ENCODE data around the gene GNB1L. TPM values are rescaled to one million over a fixed set of nuclear protein-coding genes. Genes with fewer than 3 reads are reported as not detected.

The GNB1L gene
- total and polyA plus RNA-seq, 4 donors, result 4.5 to 9.3 (median 6.7) TPM

- no peak overlapping the region for H3K9ac ChIP-seq (ENCODE audit: insufficient read depth in 1 of 2, low read length in 2 of 2)
- TF ChIP-seq CTCF (IDR thresholded peaks at IDR 0.05; ENCODE audit: control extremely low read depth, extremely low read depth), result no peak
- no peaks in the 10 kb centered on the region for H3K9me3 ChIP-seq (ENCODE audit: control insufficient read depth in 4 of 4, insufficient read depth in 3 of 4, low read length in 3 of 4)
- no peak for DNase-seq
- 92 to 95% methylated on average over 14 of the region's 14 CpGs for WGBS, 2 donors
- no peak for ATAC-seq (ENCODE audit: insufficient read depth, low FRiP score)
- no peak overlapping the region for H3K27ac ChIP-seq (ENCODE audit: low read depth in 1 of 2, low read length in 1 of 2)
- H3K4me1 ChIP-seq (ENCODE audit: control insufficient read depth in 5 of 5, insufficient read depth in 5 of 5, low read length in 5 of 5), result peaks cover 0 to 9% (median 0%) of the 10 kb centered on the region in 5 donors
- H3K36me3 ChIP-seq (ENCODE audit: control insufficient read depth in 4 of 4, insufficient read depth in 4 of 4, low read length in 4 of 4), result no peaks in the 10 kb centered on the region
- H3K4me3 ChIP-seq, result no peak overlapping the region
- peaks cover 3 to 40% (median 26%) of the 10 kb centered on the region in 3 donors for H3K27me3 ChIP-seq (ENCODE audit: control insufficient read depth in 3 of 3, insufficient read depth in 3 of 3, low read length in 2 of 3)
Measured at GRCh38 chr22:19751497-19752245, 103.0 kb downstream of the GNB1L start.

- H3K36me3 ChIP-seq (ENCODE audit: control insufficient read depth in 4 of 4, insufficient read depth in 4 of 4, low read length in 4 of 4), result no peaks in the 10 kb centered on the region
- TF ChIP-seq CTCF (IDR thresholded peaks at IDR 0.05; ENCODE audit: control extremely low read depth, extremely low read depth), result no peak
- peaks cover 0 to 9% (median 3%) of the 10 kb centered on the region in 5 donors for H3K4me1 ChIP-seq (ENCODE audit: control insufficient read depth in 5 of 5, insufficient read depth in 5 of 5, low read length in 5 of 5)
- no peaks in the 10 kb centered on the region for H3K9me3 ChIP-seq (ENCODE audit: control insufficient read depth in 4 of 4, insufficient read depth in 3 of 4, low read length in 3 of 4)
- ATAC-seq (ENCODE audit: insufficient read depth, low FRiP score), result no peak
- 71 to 78% methylated on average over 22 to 27 of the region's 27 CpGs for WGBS, 2 donors
- no peak overlapping the region for H3K4me3 ChIP-seq
- H3K27ac ChIP-seq (ENCODE audit: low read depth in 1 of 2, low read length in 1 of 2), result no peak overlapping the region
- DNase-seq, result peak; percentile 48 to 62 (median 55)
- no peak overlapping the region for H3K9ac ChIP-seq (ENCODE audit: insufficient read depth in 1 of 2, low read length in 2 of 2)
- H3K27me3 ChIP-seq (ENCODE audit: control insufficient read depth in 3 of 3, insufficient read depth in 3 of 3, low read length in 2 of 3), result peaks cover 3 to 32% (median 20%) of the 10 kb centered on the region in 3 donors
Measured at GRCh38 chr22:19750507-19751490, 103.9 kb downstream of the GNB1L start.

- peaks cover 0 to 10% (median 0%) of the 10 kb centered on the region in 5 donors for H3K4me1 ChIP-seq (ENCODE audit: control insufficient read depth in 5 of 5, insufficient read depth in 5 of 5, low read length in 5 of 5)
- H3K27ac ChIP-seq (ENCODE audit: low read depth in 1 of 2, low read length in 1 of 2), result no peak overlapping the region
- H3K27me3 ChIP-seq (ENCODE audit: control insufficient read depth in 3 of 3, insufficient read depth in 3 of 3, low read length in 2 of 3), result peaks cover 3 to 29% (median 17%) of the 10 kb centered on the region in 3 donors
- no peak for DNase-seq
- 81 to 95% methylated on average over 12 of the region's 12 CpGs for WGBS, 2 donors
- no peak for TF ChIP-seq CTCF (IDR thresholded peaks at IDR 0.05; ENCODE audit: control extremely low read depth, extremely low read depth)
- H3K9ac ChIP-seq (ENCODE audit: insufficient read depth in 1 of 2, low read length in 2 of 2), result no peak overlapping the region
- H3K4me3 ChIP-seq, result no peak overlapping the region
- no peaks in the 10 kb centered on the region for H3K36me3 ChIP-seq (ENCODE audit: control insufficient read depth in 4 of 4, insufficient read depth in 4 of 4, low read length in 4 of 4)
- H3K9me3 ChIP-seq (ENCODE audit: control insufficient read depth in 4 of 4, insufficient read depth in 3 of 4, low read length in 3 of 4), result no peaks in the 10 kb centered on the region
- no peak for ATAC-seq (ENCODE audit: insufficient read depth, low FRiP score)
Measured at GRCh38 chr22:19749876-19750275, 104.8 kb downstream of the GNB1L start.
